Suprapubic skin (tissue), 4 donors: Measurements from ENCODE around the gene ABCB6. TPM values are rescaled to one million over a fixed set of nuclear protein-coding genes. Genes with fewer than 3 reads are reported as not detected.

Experiments
- DNase-seq, 2 donors: peaks; one replicate each; pipeline ENCODE4 v3.0.0-alpha.2; 2019; ENCODE audit warnings: low spot score in 2 of 2
- H3K27ac ChIP-seq: fragments of 200-600 bp; sonication (generic); one replicate; pipeline ENCODE4 v1.5.1; 2019
- H3K27me3 ChIP-seq: fragments of 200-600 bp; sonication (generic); one replicate; pipeline ENCODE4 v1.5.1; 2019
- H3K36me3 ChIP-seq: fragments of 200-600 bp; sonication (generic); one replicate; pipeline ENCODE4 v1.5.1; 2019
- H3K4me1 ChIP-seq: fragments of 200-600 bp; sonication (generic); one replicate; pipeline ENCODE4 v1.5.1; 2019
- H3K4me3 ChIP-seq: fragments of 200-600 bp; sonication (generic); one replicate; pipeline ENCODE4 v1.5.1; 2019; ENCODE audit warnings: mild to moderate bottlenecking
- H3K9me3 ChIP-seq: fragments of 200-600 bp; sonication (generic); one replicate; pipeline ENCODE4 v1.5.1; 2019
- CTCF ChIP-seq, 2 donors: fragments of 200-600 bp in 1 of 2; fragments of 450-650 bp in 1 of 2; sonication (generic) in 1 of 2; IDR thresholded peaks; one replicate each; pipeline ENCODE4 v1.5.1; 2016 to 2019; ENCODE audit warnings: antibody characterized with exemption in 2 of 2, mild to moderate bottlenecking in 1 of 2, moderate library complexity in 1 of 2
- EP300 ChIP-seq: sonication (generic); formaldehyde crosslinking; IDR thresholded peaks from one replicate; pipeline ENCODE4 v1.6.1; 2017; ENCODE audit warnings: antibody characterized with exemption
- POLR2A ChIP-seq, 2 donors: fragments of 450-650 bp; IDR thresholded peaks; one replicate each; pipeline ENCODE4 v1.6.1; 2017; ENCODE audit warnings: antibody characterized with exemption in 2 of 2, mild to moderate bottlenecking in 2 of 2, moderate library complexity in 2 of 2
- POLR2AphosphoS5 ChIP-seq, 3 donors: sonication (generic); formaldehyde crosslinking; IDR thresholded peaks; one replicate each; pipeline ENCODE4 v1.6.1; 2017; ENCODE audit warnings: antibody characterized with exemption in 3 of 3
- WGBS: methylation state at CpG from one replicate; pipeline ENCODE4 v1.1.5; 2018; 5-methylcytosine and 5-hydroxymethylcytosine counted together
- total RNA-seq, 4 donors: library from RNA; depleted of rRNA; stranded (reverse); fragments of >200 nt; gene quantifications; one replicate each; pipeline ENCODE4 v1.1.0, GENCODE V29; 2016

The ABCB6 gene
- total RNA-seq, 4 donors from 2014 or later: 16.3 to 24.0 (median 20.7) TPM

GRCh38 chr2:219213026-219213415, 5.7 kb downstream of the ABCB6 start:
- 92% methylated on average over 6 of the region's 8 CpGs for WGBS
- Histone ChIP-seq H3K27me3 (no peaks in the 10 kb centered on the region), H3K27ac (no peak overlapping the region), H3K36me3 (peaks cover 75% of the 10 kb centered on the region), H3K4me1 (peaks cover 23% of the 10 kb centered on the region), H3K9me3 (no peaks in the 10 kb centered on the region), H3K4me3 (no peak overlapping the region)
- DNase-seq: no peak
- no peak for TF ChIP-seq EP300
- TF ChIP-seq CTCF (IDR thresholded peaks at IDR 0.05): no peak
- TF ChIP-seq POLR2A (IDR thresholded peaks at IDR 0.05): no peak
- no peak for TF ChIP-seq POLR2AphosphoS5 (IDR thresholded peaks at IDR 0.05)

- Histone ChIP-seq H3K4me3 (no peak overlapping the region), H3K27me3 (no peaks in the 10 kb centered on the region), H3K36me3 (peaks cover 69% of the 10 kb centered on the region), H3K9me3 (no peaks in the 10 kb centered on the region), H3K4me1 (peaks cover 25% of the 10 kb centered on the region), H3K27ac (no peak overlapping the region)
- TF ChIP-seq POLR2A (IDR thresholded peaks at IDR 0.05) (no peak), EP300 (no peak), POLR2AphosphoS5 (IDR thresholded peaks at IDR 0.05) (no peak), CTCF (IDR thresholded peaks at IDR 0.05) (no peak)
- peak in 1 of 2 donors; percentile 29 for DNase-seq
- WGBS: 83% methylated on average over 6 of the region's 9 CpGs
Measured at GRCh38 chr2:219210886-219211362, 7.8 kb downstream of the ABCB6 start.

GRCh38 chr2:219210196-219210885, 8.4 kb downstream of the ABCB6 start:
- 92% methylated on average over 24 of the region's 24 CpGs for WGBS
- Histone ChIP-seq H3K36me3 (peaks cover 65% of the 10 kb centered on the region), H3K27ac (no peak overlapping the region), H3K4me1 (peaks cover 26% of the 10 kb centered on the region), H3K27me3 (no peaks in the 10 kb centered on the region), H3K4me3 (no peak overlapping the region), H3K9me3 (no peaks in the 10 kb centered on the region)
- DNase-seq: peak in 1 of 2 donors; percentile 46
- TF ChIP-seq EP300 (no peak), POLR2AphosphoS5 (IDR thresholded peaks at IDR 0.05) (no peak), POLR2A (IDR thresholded peaks at IDR 0.05) (no peak), CTCF (IDR thresholded peaks at IDR 0.05) (no peak)

- H3K4me3 ChIP-seq: no peak overlapping the region
- 70% methylated on average over 18 of the region's 18 CpGs for WGBS
- peaks cover 26% of the 10 kb centered on the region for H3K4me1 ChIP-seq
- peak in 1 of 2 donors; percentile 59 for DNase-seq
- no peaks in the 10 kb centered on the region for H3K27me3 ChIP-seq
- no peak overlapping the region for H3K27ac ChIP-seq
- H3K9me3 ChIP-seq: no peaks in the 10 kb centered on the region
- TF ChIP-seq POLR2A (IDR thresholded peaks at IDR 0.05) (no peak), CTCF (IDR thresholded peaks at IDR 0.05) (no peak), EP300 (no peak), POLR2AphosphoS5 (IDR thresholded peaks at IDR 0.05) (no peak)
- peaks cover 56% of the 10 kb centered on the region for H3K36me3 ChIP-seq
Measured at GRCh38 chr2:219209236-219210195, 9.2 kb downstream of the ABCB6 start.
